HL-60/S4 treated with phorbol 12-myristate 13-acetate at 8.2 ng/mL for 4 days and 3 days (cell line): ENCODE data around the gene DAAM2.

Experiments used
- in situ Hi-C: fragments of 300-500 bp; cut with MboI; formaldehyde crosslinking; loops from 2 replicates; pipeline ENCODE4 v1.15.0; 2022; ENCODE audit warnings: low sequenced_read_pairs

Gene DAAM2

DNA sequence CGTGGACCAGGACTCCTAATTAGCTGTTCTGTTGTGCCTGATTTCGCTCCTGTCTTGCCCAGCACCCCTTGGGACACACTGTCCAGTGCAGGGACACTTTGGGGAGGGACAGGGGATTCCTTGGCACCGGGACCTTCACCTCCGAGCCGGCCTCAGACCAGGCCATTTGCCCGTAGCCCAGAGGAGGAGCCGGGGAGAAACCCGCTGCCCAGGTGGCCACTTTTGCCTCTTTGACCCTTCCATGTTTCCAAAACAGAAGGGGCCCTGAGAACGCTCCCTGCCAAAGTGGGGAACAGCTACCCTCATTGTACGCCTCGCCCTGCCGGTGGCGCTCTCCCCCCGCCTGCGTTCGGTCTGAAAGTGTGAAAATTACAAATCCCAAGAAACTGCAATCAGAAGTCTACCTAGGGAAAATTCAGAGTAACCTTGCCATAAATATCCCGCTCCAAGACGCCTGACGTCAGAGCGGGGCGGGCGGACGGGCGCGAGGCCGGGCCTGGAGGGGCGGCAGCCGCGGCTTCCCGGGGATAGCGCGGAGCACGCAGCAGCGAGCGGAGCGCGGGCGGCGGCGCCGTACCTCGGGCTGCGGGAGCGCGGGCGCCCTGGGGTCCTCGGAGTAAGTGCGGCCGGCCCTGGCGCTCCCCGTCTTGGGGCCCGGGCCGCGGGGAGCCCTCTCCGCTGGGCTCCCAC lies at the start of gene DAAM2:
DAAM2 (plus strand) TSS at position 527 of the 690 bp plus-strand sequence. CDS start 63,927 bp downstream, outside the sequence.
- in situ Hi-C loops, result no loop called here

DNA sequence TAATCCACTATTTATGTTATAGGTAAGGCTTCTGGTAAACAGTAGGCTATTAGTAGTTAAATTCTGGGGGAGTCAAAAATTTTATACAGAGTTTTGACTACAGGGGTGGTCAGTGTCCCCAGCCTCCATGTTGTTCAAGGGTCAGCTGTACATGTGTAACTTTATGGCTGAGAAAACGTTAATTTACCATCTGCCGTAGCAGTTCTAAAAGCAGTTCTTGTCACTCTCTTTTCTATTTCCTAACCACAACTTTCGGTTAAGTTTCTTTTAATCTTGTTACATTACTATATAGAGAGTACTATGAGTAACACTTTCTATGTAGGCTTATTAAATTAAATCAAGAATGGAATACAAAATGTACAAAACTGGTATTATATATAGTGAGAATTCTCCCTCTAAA lies 45.4 kb upstream of the DAAM2 start:
- in situ Hi-C loops, result no loop called here

DNA sequence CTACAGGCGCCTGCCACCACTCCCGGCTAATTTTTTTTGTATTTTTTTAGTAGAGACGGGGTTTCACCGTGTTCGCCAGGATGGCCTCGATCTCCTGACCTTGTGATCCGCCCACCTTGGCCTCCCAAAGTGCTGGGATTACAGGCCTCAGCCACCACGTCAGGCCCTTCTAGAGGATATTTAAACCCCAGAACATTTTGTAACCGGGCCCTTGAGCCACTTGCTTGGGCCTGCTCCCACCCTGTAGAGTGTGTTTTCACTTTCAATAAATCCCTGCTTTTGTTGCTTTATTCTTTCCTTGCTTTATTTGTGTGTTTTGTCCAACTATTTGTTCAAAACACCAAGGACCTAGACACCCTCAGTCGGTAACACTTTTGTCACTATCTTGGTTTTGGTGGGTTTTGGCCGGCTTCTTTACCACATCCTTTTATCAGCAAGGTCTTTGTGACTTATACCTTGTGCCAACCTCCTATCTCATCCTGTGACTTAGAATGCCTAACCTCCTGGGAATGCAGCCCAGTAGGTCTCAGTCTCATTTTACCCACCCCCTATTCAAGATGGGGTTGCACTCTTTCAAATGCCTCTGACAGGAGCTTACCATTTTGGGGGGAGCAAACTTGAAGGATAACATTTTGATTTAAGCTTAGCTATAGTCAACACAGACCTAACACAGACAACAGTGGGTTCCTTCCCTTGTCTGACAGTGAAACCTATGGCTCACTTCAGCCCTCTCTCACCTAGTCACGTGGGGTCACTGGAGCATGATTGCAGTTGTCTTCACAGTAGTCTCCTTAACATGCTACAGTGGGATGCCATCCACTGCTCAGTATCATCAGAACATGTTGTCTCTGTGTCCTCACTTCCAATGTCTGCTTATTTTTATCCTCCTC lies 39.1 kb upstream of the DAAM2 start:
- in situ Hi-C loops, result no loop called here

DNA sequence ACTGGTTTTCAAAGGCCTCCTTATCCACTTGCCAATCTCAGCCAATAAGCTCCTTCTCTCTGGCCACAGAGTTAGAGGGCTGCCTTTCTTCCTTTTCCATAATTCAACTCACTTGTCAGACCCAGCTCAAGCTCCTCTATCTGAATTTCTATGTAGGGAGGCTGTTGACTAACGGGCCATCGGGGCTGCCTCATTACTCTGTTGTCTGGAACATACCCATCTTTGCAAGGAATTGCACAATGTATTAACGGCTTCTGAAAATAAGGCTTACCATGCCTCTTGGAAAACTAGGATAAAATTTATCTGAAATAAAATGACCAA lies 38.5 kb upstream of the DAAM2 start:
- in situ Hi-C loops, result no loop called here

DNA sequence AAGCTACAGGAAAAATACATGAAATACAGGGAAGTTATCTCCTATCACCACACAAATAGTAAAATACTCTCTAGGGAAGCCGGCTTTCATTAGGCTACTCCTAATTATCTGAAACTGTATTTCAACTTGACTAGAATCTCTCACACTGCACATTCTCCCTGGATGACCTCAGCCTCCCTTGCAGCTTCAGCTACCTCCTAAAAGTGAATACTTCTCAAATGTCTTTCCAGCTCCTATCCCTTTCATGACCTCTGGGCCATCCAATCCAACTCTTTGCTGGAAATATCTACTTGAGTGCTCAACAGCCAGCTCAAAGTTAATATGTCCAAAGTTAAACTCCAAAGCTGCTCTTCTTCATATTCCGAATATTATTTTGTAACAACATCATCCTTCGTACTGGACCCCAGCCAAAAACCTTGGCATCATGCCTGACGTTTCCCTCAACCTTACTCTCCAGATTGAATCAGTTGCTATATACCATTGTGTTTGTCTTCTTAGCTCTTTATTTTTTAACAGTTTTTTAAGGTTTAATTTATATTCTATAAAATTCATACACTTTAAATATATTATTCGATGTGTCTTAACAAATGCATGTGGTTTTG lies 37.6 kb upstream of the DAAM2 start:
- in situ Hi-C loops, result no loop called here

DNA sequence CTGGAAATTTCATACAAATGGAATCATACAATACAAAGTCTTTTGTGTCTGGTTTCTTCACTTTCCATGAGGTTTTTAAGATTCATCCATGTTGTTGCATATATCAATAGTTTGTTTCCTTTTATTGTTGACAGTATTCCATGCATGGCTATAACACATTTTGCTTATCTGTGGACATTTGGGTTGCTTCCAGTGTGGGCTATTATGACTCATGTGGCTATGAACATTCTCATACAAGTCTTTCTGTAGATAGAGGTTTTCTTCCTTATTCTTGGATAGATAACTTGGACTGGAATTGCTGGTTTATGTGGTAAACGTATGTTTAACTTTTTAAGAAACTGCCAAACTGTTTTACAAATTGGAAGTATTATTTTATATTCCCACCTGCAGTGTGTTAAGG lies 36.9 kb upstream of the DAAM2 start:
- in situ Hi-C loops, result no loop called here

DNA sequence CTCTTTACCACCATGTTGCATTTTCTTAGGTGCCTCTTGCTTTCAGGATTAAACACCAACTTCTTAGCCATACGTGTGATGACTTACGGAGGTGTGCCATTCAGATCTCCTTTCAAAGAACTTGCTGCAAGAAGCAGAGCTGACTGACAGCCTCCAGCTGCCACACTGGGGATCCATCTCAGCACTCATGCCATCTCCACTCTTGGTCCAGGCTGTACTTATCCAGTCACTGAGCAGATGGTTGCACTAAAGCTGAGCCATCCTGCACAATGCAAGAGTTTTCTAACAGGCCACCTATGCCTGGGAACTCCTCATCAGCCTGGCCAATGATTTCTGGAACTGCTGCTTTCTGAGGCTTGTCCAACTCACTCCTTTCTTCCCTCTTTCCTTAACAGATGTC lies 35.6 kb upstream of the DAAM2 start:
- in situ Hi-C loops, result no loop called here

DNA sequence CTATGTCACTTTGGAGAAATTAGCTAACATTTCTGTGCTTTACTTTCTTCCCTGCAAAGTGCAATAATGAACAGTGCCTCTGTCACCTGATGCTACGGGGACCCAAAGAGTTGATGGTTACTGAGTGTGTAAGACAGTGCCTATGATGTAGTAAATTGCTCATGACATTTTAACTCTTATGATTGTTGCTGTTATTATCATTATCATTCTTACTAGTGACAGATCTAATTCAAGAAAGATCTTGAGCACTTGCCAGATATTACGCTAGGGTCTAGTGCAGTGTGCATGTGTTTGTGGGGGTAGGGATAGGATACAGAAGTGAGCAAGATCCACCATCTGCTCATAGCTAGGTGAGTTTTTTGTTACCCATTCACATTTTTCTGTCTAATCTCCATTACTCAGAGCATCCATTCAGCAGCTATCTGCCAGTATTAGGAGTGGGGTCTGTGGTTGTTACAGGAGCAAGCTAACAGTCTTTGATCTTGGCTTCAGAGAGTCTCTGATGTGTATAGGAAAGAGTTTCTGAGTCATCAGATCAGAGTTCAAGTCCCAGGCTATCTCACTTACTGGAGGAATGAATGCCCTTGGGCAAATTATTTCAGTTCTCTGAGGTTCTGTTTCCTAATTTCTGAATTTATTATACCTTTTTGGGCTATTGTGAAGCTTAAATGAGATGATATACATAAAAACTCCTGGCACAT lies 33.1 kb upstream of the DAAM2 start:
- in situ Hi-C loops, result no loop called here

DNA sequence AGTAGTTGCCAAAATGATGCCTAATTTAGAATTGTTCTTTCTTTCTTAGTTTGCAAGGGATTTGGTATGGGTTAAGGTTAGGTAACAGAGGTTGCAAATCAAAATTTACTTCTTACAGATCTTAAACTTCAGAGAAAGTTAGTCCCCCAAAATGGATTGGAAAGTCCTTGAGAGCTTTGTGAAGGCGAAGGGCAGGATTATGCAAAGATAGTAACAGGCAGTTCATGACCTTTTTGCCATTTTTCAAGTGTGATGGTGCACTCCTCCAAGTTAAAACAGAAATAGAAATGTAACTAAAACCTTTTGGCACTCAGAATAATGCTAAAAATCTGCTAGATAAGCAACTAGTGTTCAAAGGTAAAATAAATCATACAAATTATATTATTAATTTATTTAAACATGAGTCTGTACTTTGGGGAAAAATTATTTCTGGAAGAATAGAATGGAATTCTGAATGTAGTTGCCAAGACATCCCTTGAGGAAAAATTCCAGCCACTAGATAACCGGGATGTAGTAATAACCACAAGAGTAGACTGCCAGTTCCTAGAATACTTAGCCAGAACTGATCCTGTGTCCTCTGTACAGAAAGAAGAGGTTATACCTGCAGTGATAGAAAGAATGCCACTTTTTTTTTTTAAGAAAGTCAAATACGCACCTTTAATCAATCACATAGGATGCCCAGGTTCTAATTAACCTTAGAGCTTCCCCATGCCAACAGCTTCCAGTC lies 31.8 kb upstream of the DAAM2 start:
- in situ Hi-C loops, result no loop called here

DNA sequence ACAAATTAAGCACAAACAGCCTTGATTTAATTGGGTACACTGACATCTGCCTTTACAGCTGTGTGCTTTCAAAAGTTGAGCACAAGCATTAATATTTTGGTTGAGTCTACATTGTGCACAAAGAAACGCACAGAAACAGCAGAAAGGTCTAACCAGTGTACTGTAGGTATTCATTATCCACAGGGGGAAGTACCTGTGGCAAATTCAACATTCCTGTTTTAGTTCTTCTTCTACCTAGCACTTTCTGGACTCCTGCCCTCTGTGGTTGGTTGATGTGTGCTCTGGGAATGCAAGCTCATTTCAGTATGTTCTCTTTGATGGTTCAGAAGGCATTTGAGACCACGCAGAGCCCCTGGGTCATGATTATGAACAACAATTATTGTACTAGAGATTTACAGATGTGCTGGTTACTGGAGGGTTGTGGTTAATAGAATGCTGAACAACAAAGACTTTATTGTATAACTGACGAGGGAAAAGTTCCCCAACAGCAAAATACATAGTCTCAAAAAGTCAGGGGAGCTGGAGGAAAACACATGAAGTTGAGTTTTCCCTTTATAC lies 26.6 kb upstream of the DAAM2 start:
- in situ Hi-C loops, result no loop called here

DNA sequence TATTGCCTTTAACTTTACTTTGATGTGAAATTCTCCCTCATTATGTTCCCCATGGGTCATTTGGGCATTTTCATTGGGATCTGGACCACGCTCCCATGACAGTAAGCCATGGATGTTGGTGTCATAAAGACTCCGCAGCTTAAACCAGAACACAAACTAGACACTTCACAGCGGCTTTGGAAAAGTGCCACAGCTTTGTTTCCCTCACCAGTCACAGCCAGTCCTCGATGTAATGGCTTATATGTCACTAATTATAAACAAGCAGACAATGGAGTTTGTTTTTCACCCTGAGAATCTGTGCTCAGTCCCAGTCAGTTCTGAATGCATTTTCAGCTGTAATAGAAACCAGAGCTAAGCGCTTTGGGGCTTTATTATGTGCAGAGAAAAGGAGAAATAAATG lies 23.2 kb upstream of the DAAM2 start:
- in situ Hi-C loops, result no loop called here

DNA sequence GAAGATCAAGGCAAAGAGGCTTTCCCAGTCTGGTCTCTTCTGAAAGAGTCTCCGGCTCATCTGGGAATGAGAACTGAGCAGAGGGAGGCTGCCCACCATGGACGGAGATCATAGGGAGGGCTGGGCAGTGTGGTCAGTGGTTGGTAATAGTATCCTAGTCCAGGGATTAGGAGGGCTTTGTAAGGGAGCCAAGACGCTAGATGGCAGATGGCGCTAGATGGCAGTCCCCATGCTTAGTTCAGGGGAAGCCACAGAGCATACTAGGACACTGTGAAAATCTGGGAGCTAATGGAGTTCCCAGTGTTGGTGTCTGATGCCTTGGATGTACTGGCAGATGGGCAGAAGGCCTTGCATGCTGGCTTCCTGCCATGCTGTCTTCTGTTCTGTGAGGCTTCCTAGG lies 21.7 kb upstream of the DAAM2 start:
- in situ Hi-C loops, result no loop called here

DNA sequence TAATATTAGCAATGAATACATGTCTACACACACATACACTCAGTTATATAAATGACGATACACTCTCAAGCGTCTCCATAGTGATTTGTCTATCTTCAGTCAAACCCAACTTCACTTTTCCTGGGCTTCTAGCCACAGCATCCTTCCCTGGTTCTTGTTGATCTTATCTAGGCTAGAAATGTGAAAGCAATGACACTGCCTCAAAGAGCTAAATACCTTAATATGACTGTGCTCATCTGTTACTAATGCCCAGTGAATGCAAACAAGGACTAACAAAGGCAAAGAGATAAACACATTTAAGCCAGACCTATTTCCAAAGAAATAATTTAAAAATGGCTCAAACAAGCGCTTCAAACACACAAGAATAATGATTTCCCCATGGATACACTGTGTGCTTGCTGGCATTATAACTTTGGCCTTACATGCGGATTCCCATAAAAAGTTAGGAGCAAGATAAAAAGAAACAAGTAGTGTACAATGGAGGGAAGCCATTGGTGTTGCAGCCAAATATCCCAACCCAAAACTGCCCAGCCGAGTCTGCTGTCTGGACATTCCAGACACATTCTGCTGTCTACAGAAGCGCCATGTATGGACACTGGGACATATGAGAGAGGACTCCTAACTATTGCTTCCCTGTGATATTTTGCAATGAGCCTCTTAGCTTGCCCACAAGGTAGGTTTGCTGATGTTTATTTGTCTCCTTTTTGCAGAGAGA lies 19.5 kb upstream of the DAAM2 start:
- in situ Hi-C loops, result no loop called here

DNA sequence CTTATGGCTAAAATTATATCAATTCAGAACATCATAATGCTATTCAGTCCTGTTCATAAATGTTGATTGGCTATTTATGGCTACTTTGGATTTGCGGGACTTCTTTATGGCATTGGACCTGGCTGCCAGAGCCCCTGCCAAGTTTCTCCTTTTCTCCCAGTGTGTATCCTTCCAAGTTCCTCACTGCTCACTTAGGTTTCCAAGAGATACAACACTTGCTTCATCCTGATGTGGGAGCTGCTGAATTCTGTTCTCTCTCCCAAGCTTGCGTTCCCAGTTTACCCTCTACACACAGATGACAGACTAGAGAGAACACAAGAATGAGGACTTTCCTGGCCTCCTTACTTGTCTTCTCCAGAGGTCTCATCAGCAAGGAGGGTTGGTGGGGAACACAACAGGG lies 18.4 kb upstream of the DAAM2 start:
- in situ Hi-C loops, result no loop called here

DNA sequence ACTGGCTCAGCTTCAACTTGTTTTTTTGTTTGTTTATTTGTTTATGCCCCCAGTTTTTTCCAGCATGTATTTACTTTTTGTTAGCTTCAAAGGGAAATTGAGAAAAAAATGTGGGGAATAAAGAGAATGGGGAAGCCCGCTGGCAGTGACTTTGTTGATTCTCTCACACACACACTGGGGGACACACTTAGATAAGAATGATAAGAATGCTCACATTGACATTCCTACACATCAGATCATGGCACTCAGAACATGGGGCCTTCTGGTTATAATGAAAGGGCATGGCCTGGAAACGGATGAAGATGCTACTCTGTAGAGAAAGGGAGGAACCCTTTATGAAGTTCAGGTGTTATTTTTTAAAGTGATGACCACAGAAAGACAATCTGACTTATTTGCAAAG lies 15.6 kb upstream of the DAAM2 start:
- in situ Hi-C loops, result no loop called here

DNA sequence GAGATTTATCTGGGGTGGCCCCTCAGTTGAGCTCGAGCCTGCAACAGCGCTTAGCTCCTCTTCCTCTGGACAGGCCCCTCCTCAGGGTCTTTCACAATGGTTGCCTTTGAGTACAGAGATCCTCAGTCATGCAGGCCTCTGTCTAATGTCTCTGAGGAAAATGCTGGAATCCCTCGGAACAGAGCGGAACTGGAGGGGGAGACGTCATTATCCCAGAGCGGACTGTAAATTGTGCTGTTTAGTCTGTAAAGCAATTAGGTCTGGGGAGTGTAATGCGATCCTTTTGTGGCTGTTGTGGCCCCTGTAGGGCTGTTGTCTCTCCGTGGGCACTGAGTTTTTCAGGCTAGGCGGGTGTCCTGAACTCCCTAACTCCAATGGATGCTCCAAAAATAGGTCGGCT lies 15.0 kb upstream of the DAAM2 start:
- in situ Hi-C loops, result no loop called here

DNA sequence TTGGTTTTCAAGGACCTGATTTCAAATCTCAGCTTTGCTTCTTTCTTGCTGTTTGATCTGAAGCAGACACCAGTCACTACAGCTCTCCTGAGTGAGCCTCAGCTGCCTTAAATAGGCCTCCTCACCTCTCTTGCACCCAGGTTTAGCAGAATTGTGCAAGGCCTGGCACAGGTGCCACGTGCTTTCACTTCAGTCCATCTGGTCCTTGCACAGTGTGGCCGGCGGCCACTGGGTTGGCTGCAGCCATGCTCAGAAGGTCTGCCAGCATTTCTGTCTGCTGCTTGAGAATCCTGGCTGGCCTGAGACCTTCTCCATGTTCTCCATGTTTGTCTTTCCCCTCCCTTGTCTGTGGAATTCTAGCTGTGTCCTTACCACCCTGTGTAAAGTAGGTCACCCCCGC lies 14.5 kb upstream of the DAAM2 start:
- in situ Hi-C loops, result no loop called here

DNA sequence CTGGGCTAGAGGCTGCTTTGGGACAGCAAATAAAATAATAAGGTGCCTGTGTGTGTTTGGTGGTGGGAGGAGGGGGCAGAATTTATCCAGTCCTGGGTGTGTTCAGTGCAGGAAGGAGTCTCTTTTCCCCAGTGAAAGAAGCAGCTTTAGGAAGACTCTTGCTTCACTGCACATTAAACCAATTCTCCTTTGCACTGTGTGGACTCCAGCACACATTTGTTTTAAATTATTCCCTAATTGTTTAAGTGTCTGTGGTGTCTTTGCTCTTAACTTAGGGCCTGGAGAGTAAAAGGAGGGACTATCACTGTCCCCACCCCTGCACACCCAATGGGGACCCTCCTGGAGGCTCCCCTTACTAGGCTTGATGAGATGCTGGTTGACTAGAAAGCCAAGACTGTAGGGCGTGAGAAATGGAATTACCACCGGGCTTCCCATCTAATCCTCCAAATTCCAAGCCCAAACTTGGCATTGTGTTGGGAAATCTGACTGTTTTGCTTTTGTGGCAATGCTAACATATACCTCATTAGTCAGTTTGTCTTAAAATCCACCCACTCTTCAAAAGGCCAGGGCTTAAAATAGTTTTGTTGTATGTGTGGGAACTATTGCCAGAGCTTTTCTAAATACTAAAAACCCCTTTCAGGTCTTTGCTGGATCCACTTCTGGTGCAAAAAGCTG lies 13.5 kb upstream of the DAAM2 start:
- in situ Hi-C loops, result no loop called here

DNA sequence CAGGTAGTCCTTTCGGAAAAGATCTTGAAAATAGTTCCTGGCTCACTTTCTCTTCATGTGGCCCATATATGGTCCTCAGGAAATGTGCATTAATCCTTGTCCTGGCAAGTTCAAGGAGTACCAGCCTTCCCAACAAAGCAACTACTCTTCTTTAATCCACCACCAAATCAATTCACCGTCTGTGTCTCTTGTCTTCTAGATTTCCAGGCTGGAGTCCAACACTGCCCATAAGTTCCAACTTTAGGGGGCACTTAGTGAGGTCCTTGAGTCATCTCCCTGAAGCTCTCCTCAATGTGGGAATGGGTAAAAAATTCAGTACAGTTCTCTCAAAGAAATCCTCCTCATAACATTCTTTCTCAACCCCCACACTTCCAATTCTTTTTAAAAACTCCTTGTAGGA lies 6.9 kb upstream of the DAAM2 start:
- in situ Hi-C loops, result no loop called here
